ENCODE measurements around the gene ATP2B3.

ATP2B3 gene

DNA sequence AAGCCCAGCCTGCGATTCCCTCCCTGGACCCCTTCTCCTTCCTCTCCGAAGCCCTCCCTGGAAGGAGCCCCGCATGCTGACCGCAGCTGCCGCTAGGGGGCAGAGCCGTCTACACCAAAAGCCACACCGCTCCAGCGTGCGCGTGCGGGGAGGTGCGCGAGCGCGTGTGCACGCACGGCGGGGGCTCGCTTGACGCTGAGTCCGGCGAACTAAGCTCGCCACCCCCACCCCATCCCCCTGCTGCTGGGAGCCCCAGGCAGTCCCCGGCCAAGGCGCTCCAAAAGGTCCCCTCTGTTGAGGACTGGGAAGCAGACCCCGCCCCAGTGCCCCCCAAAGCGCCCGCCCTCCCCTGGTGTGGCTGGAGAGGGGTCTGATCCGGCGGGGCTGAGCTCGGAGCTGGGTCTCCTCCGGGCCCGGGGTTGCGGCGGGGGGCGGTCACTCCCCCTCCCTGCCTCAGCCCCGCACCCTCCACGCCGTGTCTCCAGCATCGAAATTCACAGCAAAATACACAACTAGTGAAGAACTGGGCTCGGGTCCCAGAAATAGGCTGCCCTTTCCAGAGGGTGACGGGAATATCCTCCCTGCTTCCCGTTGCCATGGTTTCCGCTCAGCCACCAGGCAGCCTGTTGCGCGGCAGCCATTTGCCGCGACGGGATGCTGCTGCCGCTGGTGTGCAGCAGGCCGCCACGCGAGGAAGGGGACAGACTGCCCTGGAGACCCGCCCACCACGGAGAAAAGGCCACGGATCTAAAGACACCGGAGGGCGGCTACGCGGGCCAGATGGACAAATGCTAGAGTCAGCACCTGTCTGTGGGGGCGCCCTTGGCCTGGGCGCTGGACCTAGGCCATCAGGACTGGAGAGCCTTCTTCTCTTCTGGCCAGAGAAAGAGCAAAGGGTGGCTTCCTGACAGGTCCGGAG lies 92.7 kb downstream of the ATP2B3 start:
- Histone ChIP-seq H3F3A (ENCODE audit: insufficient read depth) (no peaks in the 10 kb centered on the region), H2AFZ (ENCODE audit: low read depth, low read length, severe bottlenecking) (peak overlapping the region; percentile 48), H4K20me1 (ENCODE audit: low read depth, low read length) (no peaks in the 10 kb centered on the region), H3K36me3 (ENCODE audit: low read length) (no peaks in the 10 kb centered on the region), H3K4me2 (ENCODE audit: low read depth, low read length, poor library complexity, severe bottlenecking) (peak overlapping the region; percentile 44), H3K4me3 (ENCODE audit: insufficient read depth, low read length, poor library complexity, severe bottlenecking) (peak overlapping the region; percentile 44), H3K79me2 (ENCODE audit: insufficient read depth, low read length) (no peaks in the 10 kb centered on the region), H3K9ac (ENCODE audit: low read length) (peak overlapping the region; percentile 22; the same call in 1 of the 2 replicates), H3K9me3 (ENCODE audit: insufficient read depth, low read length) (no peaks in the 10 kb centered on the region), H3K27ac (ENCODE audit: low read depth, low read length) (no peak overlapping the region), H3K9me2 (replicated peaks; ENCODE audit: insufficient read depth, low read length) (no peaks in the 10 kb centered on the region), H3K27me3 (ENCODE audit: low read length) (no peaks in the 10 kb centered on the region)
- no peak for TF ChIP-seq EZH2phosphoT487 (conservative IDR thresholded peaks at IDR 0.05; ENCODE audit: low read length)
- TF ChIP-seq, protein P1, sequence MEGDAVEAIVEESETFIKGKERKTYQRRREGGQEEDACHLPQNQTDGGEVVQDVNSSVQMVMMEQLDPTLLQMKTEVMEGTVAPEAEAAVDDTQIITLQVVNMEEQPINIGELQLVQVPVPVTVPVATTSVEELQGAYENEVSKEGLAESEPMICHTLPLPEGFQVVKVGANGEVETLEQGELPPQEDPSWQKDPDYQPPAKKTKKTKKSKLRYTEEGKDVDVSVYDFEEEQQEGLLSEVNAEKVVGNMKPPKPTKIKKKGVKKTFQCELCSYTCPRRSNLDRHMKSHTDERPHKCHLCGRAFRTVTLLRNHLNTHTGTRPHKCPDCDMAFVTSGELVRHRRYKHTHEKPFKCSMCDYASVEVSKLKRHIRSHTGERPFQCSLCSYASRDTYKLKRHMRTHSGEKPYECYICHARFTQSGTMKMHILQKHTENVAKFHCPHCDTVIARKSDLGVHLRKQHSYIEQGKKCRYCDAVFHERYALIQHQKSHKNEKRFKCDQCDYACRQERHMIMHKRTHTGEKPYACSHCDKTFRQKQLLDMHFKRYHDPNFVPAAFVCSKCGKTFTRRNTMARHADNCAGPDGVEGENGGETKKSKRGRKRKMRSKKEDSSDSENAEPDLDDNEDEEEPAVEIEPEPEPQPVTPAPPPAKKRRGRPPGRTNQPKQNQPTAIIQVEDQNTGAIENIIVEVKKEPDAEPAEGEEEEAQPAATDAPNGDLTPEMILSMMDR (IDR thresholded peaks at IDR 0.05; ENCODE audit: insufficient read depth, low read length, poor library complexity, severe bottlenecking), result peak; percentile 65

DNA sequence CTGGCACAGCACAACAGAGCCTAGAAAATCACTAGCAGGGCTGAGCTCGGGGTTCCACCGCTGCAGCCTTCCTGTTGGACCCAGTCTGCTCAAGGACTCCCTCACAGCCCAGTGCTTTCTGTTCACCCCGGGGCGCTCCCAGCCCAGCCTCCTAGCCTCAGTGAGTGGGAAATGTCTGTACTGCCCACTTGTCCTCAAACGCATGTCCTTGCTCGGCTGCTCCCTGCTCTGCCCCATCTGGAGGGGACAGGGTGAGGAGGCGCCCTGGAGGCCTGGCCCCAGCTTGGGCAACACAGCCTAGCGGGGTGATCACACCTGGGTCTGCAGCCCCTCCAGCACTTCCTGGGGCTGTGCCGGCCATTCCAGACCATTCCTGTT lies 93.4 kb downstream of the ATP2B3 start:
- no peaks in the 10 kb centered on the region for H4K20me1 ChIP-seq (ENCODE audit: low read depth, low read length)
- no peaks in the 10 kb centered on the region for H3K36me3 ChIP-seq (ENCODE audit: low read length)
- H3K4me2 ChIP-seq (ENCODE audit: low read depth, low read length, poor library complexity, severe bottlenecking), result no peak overlapping the region
- H3K9me2 ChIP-seq (replicated peaks; ENCODE audit: insufficient read depth, low read length), result no peaks in the 10 kb centered on the region
- H3K9me3 ChIP-seq (ENCODE audit: insufficient read depth, low read length), result no peaks in the 10 kb centered on the region
- TF ChIP-seq EZH2phosphoT487 (conservative IDR thresholded peaks at IDR 0.05; ENCODE audit: low read length), result no peak
- TF ChIP-seq, protein P1 (IDR thresholded peaks at IDR 0.05; ENCODE audit: insufficient read depth, low read length, poor library complexity, severe bottlenecking), result no peak
- peak overlapping the region; percentile 48 for H2AFZ ChIP-seq (ENCODE audit: low read depth, low read length, severe bottlenecking)
- no peaks in the 10 kb centered on the region for H3F3A ChIP-seq (ENCODE audit: insufficient read depth)
- no peaks in the 10 kb centered on the region for H3K27me3 ChIP-seq (ENCODE audit: low read length)
- no peak overlapping the region for H3K27ac ChIP-seq (ENCODE audit: low read depth, low read length)
- no peak overlapping the region for H3K4me3 ChIP-seq (ENCODE audit: insufficient read depth, low read length, poor library complexity, severe bottlenecking)
- no peak overlapping the region for H3K9ac ChIP-seq (ENCODE audit: low read length)
- no peaks in the 10 kb centered on the region for H3K79me2 ChIP-seq (ENCODE audit: insufficient read depth, low read length)

DNA sequence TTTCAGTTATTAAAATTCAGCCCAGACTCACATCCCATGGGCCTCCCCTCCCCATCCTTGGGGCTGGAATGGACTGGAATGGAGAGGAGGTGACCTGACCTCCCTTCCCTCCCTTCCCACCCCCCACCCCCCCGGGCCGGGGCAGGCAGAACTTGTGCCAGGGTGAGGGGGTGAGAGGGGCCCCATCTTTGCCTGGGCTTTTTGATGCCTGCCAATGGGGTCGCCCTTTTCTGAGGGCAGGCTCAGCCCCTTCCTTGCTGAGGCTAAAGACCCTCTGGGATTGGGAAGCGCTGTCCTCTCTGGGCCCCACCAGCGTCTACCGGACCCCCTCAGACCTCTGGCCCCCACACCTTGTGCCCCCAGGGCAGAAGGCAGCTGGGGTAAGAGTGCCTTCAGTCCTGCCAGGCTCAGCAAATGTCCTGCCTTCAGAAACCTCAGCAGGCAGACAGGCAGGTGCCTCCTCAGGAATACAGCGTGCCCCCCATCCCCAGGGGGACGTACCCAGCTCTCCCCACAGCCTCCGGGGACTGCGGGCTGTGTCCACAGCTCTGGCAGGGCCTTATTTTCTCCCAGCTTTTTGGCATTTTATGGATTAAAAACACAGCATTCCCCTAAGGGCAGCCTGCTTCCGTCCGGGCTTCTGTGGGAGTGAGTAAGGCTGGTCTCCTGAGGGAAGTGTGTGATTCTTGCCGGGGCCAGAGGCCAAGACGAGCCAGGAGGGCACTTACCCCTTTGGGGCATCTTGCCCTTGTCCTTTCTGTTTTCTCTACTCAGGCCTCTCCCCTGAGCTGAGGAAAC lies 94.1 kb downstream of the ATP2B3 start:
- Histone ChIP-seq H3K27me3 (ENCODE audit: low read length) (no peaks in the 10 kb centered on the region), H3K9ac (ENCODE audit: low read length) (no peak overlapping the region), H3K4me2 (ENCODE audit: low read depth, low read length, poor library complexity, severe bottlenecking) (no peak overlapping the region), H3K79me2 (ENCODE audit: insufficient read depth, low read length) (no peaks in the 10 kb centered on the region), H3K9me3 (ENCODE audit: insufficient read depth, low read length) (no peaks in the 10 kb centered on the region), H3K36me3 (ENCODE audit: low read length) (no peaks in the 10 kb centered on the region), H2AFZ (ENCODE audit: low read depth, low read length, severe bottlenecking) (no peak overlapping the region), H3F3A (ENCODE audit: insufficient read depth) (no peaks in the 10 kb centered on the region), H4K20me1 (ENCODE audit: low read depth, low read length) (no peaks in the 10 kb centered on the region), H3K4me3 (ENCODE audit: insufficient read depth, low read length, poor library complexity, severe bottlenecking) (no peak overlapping the region), H3K9me2 (replicated peaks; ENCODE audit: insufficient read depth, low read length) (no peaks in the 10 kb centered on the region), H3K27ac (ENCODE audit: low read depth, low read length) (no peak overlapping the region)
- TF ChIP-seq, protein P1 (IDR thresholded peaks at IDR 0.05; ENCODE audit: insufficient read depth, low read length, poor library complexity, severe bottlenecking), result no peak
- TF ChIP-seq EZH2phosphoT487 (conservative IDR thresholded peaks at IDR 0.05; ENCODE audit: low read length), result no peak

All from SU-DHL-6 (cell line).